Neutrophil (primary cell): ENCODE data around the gene SH3RF1.

Experiments
- H3K27ac ChIP-seq: fragments of 200-600 bp; sonication (generic); 2 replicates; pipeline ENCODE4 v1.5.1; 2016; ENCODE audit warnings: mild to moderate bottlenecking, moderate library complexity
- H3K27me3 ChIP-seq: fragments of 200-600 bp; sonication (generic); 2 replicates; pipeline ENCODE4 v1.6.0; 2016; ENCODE audit warnings: mild to moderate bottlenecking
- H3K36me3 ChIP-seq: fragments of 200-600 bp; sonication (generic); 2 replicates; pipeline ENCODE4 v1.5.1; 2017
- H3K4me1 ChIP-seq, 2 experiments: fragments of 200-600 bp in 1 of 2; sonication (generic) in 1 of 2; 1 replicate in 1 of 2; 2 replicates in 1 of 2; pipeline versions ENCODE4 v1.5.1 to v1.6.1; 2013 to 2016; ENCODE audit warnings: low read depth in 1 of 2, low read length in 1 of 2, mild to moderate bottlenecking in 1 of 2, moderate library complexity in 1 of 2; ENCODE audit not compliant: control insufficient read depth in 1 of 2, insufficient read depth in 1 of 2
- H3K4me3 ChIP-seq, 2 experiments: fragments of 200-600 bp in 1 of 2; sonication (generic) in 1 of 2; 1 replicate in 1 of 2; 2 replicates in 1 of 2; pipeline ENCODE4 v1.5.1; 2013 to 2016; ENCODE audit warnings: low read depth in 1 of 2, low read length in 1 of 2, mild to moderate bottlenecking in 1 of 2, moderate library complexity in 1 of 2
- H3K9me3 ChIP-seq: fragments of 200-600 bp; sonication (generic); 2 replicates; pipeline ENCODE4 v1.5.1; 2016
- TF ChIP-seq, protein P1 (sequence below): fragments of 200-600 bp; sonication (generic); IDR thresholded peaks from 2 replicates; pipeline ENCODE4 v1.5.1; 2016; ENCODE audit warnings: antibody characterized with exemption

SH3RF1 gene

DNA sequence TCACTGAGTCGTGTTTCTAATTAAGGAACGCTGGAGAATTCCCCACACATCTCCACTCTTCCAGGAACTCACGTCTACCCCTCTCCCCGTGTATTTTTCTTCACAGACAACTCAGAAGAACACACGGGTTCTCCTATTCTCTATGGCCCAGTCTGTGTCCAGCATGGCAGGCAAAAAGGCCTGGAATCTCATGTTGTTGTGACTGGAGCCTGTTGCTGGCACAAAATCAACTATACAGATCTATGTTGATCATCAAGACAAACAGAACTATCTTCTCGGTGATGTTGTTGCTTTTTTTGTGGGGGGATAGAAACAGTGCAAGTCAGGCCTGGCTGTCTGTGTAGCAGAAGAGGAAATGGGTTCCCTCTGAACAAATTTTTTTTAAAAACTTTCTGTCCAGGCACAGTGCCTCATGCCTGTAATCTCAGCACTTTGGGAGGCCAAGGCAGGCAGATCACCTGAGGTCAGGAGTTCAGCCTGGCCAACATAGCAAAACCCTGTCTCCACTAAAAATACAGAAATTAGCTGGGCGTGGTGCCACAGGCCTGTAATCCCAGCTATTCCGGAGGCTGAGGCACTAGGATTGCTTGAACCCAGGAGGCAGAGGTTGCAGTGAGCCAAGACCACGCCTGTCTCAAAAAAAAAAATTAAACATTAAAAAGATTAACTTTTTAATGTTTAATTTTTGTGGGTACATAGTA lies 210.2 kb downstream of the SH3RF1 start:
- H3K4me3 ChIP-seq = no peak overlapping the region
- no peaks in the 10 kb centered on the region for H3K27me3 ChIP-seq
- TF ChIP-seq, protein P1, sequence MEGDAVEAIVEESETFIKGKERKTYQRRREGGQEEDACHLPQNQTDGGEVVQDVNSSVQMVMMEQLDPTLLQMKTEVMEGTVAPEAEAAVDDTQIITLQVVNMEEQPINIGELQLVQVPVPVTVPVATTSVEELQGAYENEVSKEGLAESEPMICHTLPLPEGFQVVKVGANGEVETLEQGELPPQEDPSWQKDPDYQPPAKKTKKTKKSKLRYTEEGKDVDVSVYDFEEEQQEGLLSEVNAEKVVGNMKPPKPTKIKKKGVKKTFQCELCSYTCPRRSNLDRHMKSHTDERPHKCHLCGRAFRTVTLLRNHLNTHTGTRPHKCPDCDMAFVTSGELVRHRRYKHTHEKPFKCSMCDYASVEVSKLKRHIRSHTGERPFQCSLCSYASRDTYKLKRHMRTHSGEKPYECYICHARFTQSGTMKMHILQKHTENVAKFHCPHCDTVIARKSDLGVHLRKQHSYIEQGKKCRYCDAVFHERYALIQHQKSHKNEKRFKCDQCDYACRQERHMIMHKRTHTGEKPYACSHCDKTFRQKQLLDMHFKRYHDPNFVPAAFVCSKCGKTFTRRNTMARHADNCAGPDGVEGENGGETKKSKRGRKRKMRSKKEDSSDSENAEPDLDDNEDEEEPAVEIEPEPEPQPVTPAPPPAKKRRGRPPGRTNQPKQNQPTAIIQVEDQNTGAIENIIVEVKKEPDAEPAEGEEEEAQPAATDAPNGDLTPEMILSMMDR = no peak
- no peak overlapping the region for H3K27ac ChIP-seq
- H3K4me1 ChIP-seq = no peaks in the 10 kb centered on the region
- H3K36me3 ChIP-seq = no peaks in the 10 kb centered on the region
- no peaks in the 10 kb centered on the region for H3K9me3 ChIP-seq

DNA sequence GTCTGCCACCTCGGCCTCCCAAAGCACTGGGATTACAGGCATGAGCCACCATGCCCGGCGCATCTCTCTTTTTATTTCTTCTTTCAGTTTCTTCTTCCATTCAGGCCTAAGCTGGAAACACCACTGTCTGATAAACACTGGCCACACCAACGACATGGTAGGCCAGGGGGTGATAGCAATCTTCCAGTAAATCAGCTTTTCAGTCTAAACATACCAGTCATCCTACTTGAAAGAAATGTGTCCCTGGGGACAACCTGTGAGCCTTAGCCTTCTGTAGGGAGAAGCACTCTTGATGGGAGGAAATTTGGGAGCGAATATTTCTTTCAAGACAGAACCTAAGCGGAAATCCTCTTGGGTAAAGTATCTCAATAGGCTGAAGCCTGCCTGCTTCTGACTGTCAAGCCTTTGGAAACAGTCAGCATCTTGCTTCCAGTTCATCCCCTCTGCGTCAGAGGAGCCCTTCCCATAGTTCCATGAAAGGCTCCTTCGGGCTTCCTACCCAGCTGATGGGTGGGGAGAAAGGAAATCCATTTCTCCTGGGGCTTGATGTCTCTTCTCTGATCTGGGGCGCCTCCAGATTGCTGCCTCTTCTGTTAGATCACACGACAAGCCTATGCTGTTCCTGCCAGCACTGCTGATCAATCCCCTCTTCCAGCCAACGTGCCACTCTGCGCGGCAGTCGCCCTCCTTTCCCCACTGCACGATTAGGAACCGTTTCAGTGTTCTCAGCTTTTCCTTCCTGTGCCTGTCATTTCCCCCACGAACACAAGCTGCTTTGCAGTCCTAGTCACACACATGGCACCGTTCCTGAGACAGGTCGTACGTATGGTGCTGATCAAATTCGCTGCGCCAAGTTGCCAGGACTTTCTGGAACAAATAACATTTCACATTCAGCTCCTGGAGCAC lies 211.2 kb downstream of the SH3RF1 start:
- Histone ChIP-seq H3K4me1 (no peaks in the 10 kb centered on the region), H3K27me3 (no peaks in the 10 kb centered on the region), H3K4me3 (no peak overlapping the region), H3K27ac (no peak overlapping the region), H3K9me3 (no peaks in the 10 kb centered on the region), H3K36me3 (no peaks in the 10 kb centered on the region)
- TF ChIP-seq, protein P1 = no peak

DNA sequence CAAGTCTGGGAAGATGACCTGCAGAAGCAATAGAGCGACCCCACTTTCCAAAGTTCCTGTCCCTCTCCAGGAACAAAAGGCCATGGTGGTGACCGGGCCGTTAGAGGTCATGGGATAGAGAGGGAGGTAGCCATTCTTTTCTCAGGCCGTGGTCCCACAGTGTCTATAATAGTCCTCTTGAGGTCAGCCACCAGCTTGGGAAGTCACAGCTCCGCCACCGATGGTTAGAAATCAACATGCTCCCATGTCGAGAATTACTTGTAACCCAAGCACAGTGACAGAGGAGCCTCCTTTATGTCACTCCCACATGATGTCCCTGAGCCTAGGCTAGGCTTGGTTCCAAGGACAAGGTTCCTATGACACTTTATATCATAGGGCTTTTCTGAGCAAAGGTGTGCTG lies 212.4 kb downstream of the SH3RF1 start:
- Histone ChIP-seq H3K36me3 (no peaks in the 10 kb centered on the region), H3K27ac (no peak overlapping the region)
- TF ChIP-seq, protein P1 = no peak

DNA sequence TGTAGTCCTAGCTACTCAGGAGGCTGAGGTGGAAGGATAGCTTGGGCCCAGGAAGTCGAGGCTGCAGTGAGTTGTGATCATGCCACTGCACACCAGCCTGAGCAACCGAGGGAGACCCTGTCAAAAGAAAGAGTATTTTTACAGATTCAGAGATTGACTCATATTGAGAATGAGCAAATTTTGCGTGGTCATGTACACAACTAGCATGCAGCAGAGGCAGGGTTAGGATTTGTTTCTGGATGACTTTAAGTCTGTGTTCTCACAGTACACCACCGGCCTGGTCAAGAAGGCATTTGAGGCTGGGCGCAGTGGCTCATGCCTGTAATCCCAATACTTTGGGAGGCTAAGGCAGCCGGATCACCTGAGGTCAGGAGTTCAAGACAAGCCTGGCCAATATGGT lies 215.9 kb downstream of the SH3RF1 start:
- H3K36me3 ChIP-seq = no peaks in the 10 kb centered on the region
- no peaks in the 10 kb centered on the region for H3K4me1 ChIP-seq
- H3K9me3 ChIP-seq = no peaks in the 10 kb centered on the region
- H3K27me3 ChIP-seq = no peaks in the 10 kb centered on the region
- H3K4me3 ChIP-seq = no peak overlapping the region
- H3K27ac ChIP-seq = no peak overlapping the region
- TF ChIP-seq, protein P1 = no peak

More for the DNA sequence above, 212.4 kb downstream of the SH3RF1 start:
- no peaks in the 10 kb centered on the region for H3K4me1 ChIP-seq
- no peaks in the 10 kb centered on the region for H3K27me3 ChIP-seq
- no peaks in the 10 kb centered on the region for H3K9me3 ChIP-seq
- H3K4me3 ChIP-seq = no peak overlapping the region

DNA sequence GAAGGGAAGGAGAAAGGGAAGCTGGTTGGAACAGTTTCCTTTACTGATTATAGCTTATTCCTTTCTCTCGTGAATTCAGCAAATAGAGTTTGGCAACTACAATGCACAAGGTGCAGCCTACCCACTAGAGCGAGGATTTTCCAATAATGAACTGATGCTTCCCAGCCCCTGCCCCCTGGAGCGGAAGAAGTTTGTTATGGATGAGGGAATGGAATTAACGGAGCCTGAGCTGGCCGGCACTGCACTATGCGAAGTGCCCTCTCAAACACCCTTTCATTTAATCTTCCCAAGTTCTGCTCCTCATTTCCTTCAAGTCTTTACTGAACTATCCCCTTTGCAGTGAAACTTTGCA lies 218.2 kb downstream of the SH3RF1 start:
- TF ChIP-seq, protein P1 = no peak
- H3K9me3 ChIP-seq = no peaks in the 10 kb centered on the region
- H3K27ac ChIP-seq = no peak overlapping the region

More for the DNA sequence above, 218.2 kb downstream of the SH3RF1 start:
- Histone ChIP-seq H3K27me3 (no peaks in the 10 kb centered on the region), H3K36me3 (no peaks in the 10 kb centered on the region), H3K4me1 (no peaks in the 10 kb centered on the region), H3K4me3 (no peak overlapping the region)
